Heart right ventricle (tissue), 16 donors: ENCODE measurements around the gene ZNF692. TPM values are rescaled to one million over a fixed set of nuclear protein-coding genes. Genes with fewer than 3 reads are reported as not detected.

Experiments
- ATAC-seq, 8 donors: fragments of 200-7000 bp; cut with Tn5 transposase; one replicate each; pipeline ENCODE4 v1.9.1; 2020; ENCODE audit warnings: mild to moderate bottlenecking in 8 of 8, moderate library complexity in 8 of 8, moderate number of reproducible peaks in 1 of 8
- DNase-seq, 2 donors: peaks; one replicate each; pipeline ENCODE4 v3.0.0-alpha.2; 2020
- H3K27ac ChIP-seq, 10 donors: fragments of 200-600 bp; sonication (generic) in 2 of 10; one replicate each; pipeline versions ENCODE4 v1.5.0 to v1.8.0; 2020 to 2022; ENCODE audit warnings: mild to moderate bottlenecking in 3 of 10
- H3K27me3 ChIP-seq, 7 donors: fragments of 200-600 bp; one replicate each; pipeline ENCODE4 v1.8.0; 2021 to 2022; ENCODE audit warnings: mild to moderate bottlenecking in 2 of 7
- H3K36me3 ChIP-seq, 9 donors: fragments of 200-600 bp; sonication (generic) in 1 of 9; one replicate each; pipeline versions ENCODE4 v1.5.0 to v1.8.0; 2020 to 2022; ENCODE audit warnings: mild to moderate bottlenecking in 2 of 9
- H3K4me1 ChIP-seq, 9 donors: fragments of 200-600 bp; sonication (generic) in 1 of 9; one replicate each; pipeline versions ENCODE4 v1.5.0 to v1.8.0; 2020 to 2022; ENCODE audit warnings: mild to moderate bottlenecking in 4 of 9
- H3K4me3 ChIP-seq, 10 donors: fragments of 200-600 bp; sonication (generic) in 2 of 10; one replicate each; pipeline versions ENCODE4 v1.5.0 to v1.8.0; 2020 to 2022; ENCODE audit warnings: mild to moderate bottlenecking in 7 of 10, moderate library complexity in 2 of 10
- H3K9me3 ChIP-seq, 11 donors: fragments of 200-600 bp in 10 of 11; sonication (generic) in 2 of 11; one replicate each; pipeline versions ENCODE4 v1.5.0 to v1.8.0; 2013 to 2022; ENCODE audit warnings: mild to moderate bottlenecking in 2 of 11, control low read depth in 1 of 11, moderate library complexity in 1 of 11
- WGBS, 2 donors: extraction: QIAGEN DNeasy Blood & Tissue Kit; methylation state at CpG; one replicate each; pipeline ENCODE4 v1.1.7; 2013; ENCODE audit warnings: inconsistent platforms in 1 of 2; 5-methylcytosine and 5-hydroxymethylcytosine counted together
- intact Hi-C, 10 donors: fragments of 100-400 bp; cut with DNase I; formaldehyde crosslinking; loops; one replicate each; pipeline versions ENCODE4 v1.11.1 to v1.14.2; 2022
- polyA plus RNA-seq, 2 donors: library from polyadenylated mRNA; stranded (reverse); fragments of 200-250 nt; gene quantifications; one replicate each; pipeline ENCODE4 v1.2.3, GENCODE V29; 2013
- total RNA-seq, 10 donors: library from RNA; stranded (reverse); fragmentation: NEBNext Ultra II Directional in 3 of 10; extraction: Animal tissue kit (Norgen Biotek cat#: 25700) in 3 of 10; gene quantifications; one replicate each; pipeline versions ENCODE4 v1.2.1 to v1.2.4, GENCODE V29; 2021 to 2023
- TF ChIP-seq, protein P1 (sequence below), 9 donors: fragments of 200-600 bp; sonication (generic) in 2 of 9; IDR thresholded peaks; one replicate each; pipeline versions ENCODE4 v1.5.0 to v1.8.0; 2021 to 2022; ENCODE audit warnings: antibody characterized with exemption in 9 of 9, mild to moderate bottlenecking in 5 of 9, moderate library complexity in 1 of 9
- donor health status: Arrhythmogenic right ventricular cardiomyopathy.
- donor health status: ischemic (EF 13 %, LVEDD 7.1; RV severe dilation, severe dysfunction).
- donor health status: healthy with polysubstance abuse.
- donor health status: DM: no; HTN: yes; CAD: no.
- donor health status: DM: no; HTN: no; CAD: no.
- donor health status: ischemic (EF 25% LVEDD 6.9; RV normal size, moderate dysfunction).
- donor health status: ischemic (EF 25% LVEDD 5.7; RV mildly dilated, moderate dysfunction).
- donor health status: healthy.
- donor health status: DM: yes; HTN: yes; CAD: no.
- donor health status: Ischemic cardiomyopathy.
- donor health status: ischemic (EF 35%, LVEDD 5.7; RV mildly dilated, moderate dysfunction).
- donor health status: nonischemic (EF 11% LVEDD 7.7; RV severe dilation, severe dysfunction).
- donor health status: DM: yes; HTN: yes; CAD: no.
- donor health status: PGD.
- donor health status: ischemic (EF 29% LVEDD 5.4; RV normal size, mild dysfunction).
- donor health status: nonischemic (EF 23%, LVEDD 6.1; RV moderate dilation, normal function).

Gene ZNF692
- total and polyA plus RNA-seq, 12 donors, result 7.1 to 102 (median 12.5) TPM

DNA sequence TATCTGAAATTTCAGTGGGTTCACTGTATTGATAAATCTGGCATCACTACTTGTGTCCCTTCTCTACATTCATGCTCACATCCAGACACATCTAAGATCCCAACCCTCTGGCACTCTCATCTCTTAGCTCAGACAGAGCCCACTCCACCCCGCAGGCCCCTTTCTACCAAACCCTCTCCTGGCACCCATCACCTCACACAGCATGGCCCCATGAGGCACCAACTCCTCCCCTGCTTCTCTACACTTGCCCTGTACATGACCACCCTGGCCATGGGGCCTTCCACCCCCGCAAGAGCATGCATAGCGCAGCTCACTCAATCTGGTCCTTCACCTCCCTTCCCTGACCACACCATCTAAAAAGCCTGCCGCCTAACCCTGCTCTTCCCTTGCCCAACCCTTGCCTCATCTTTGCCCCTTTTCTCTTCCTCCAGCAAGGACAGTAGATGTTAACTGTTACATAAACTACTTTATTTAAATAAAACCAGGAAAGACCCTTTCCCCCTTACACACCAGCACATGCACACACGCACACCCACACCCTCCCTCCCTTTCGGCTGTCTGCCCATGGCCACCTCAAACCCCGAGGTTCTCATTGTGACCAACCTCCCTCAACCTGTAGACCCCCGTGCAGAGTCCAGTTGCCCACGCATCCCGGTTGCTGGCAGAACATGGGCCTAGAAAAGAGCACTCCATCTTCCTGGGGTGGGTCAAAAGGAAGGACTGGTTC is 48.7 kb downstream of the ZNF692 start:
- peak overlapping the region in 2 of 10 donors; percentile 17 to 31 for H3K27ac ChIP-seq
- no peaks in the 10 kb centered on the region for H3K27me3 ChIP-seq
- DNase-seq (no peak), ATAC-seq (no peak)
- 75 to 78% methylated on average over 10 of the region's 10 CpGs for WGBS, 2 donors
- intact Hi-C loops, result loop anchor here in 8 of 10 donors (5.0 kb wide), 3 partner anchors 188 to 408 kb away; partner anchors contain the start of gene OR2T1 (in 1 of the 8)
- H3K9me3 ChIP-seq, result no peaks in the 10 kb centered on the region
- peaks cover 0 to 53% (median 27%) of the 10 kb centered on the region in 9 donors for H3K36me3 ChIP-seq
- TF ChIP-seq, protein P1, sequence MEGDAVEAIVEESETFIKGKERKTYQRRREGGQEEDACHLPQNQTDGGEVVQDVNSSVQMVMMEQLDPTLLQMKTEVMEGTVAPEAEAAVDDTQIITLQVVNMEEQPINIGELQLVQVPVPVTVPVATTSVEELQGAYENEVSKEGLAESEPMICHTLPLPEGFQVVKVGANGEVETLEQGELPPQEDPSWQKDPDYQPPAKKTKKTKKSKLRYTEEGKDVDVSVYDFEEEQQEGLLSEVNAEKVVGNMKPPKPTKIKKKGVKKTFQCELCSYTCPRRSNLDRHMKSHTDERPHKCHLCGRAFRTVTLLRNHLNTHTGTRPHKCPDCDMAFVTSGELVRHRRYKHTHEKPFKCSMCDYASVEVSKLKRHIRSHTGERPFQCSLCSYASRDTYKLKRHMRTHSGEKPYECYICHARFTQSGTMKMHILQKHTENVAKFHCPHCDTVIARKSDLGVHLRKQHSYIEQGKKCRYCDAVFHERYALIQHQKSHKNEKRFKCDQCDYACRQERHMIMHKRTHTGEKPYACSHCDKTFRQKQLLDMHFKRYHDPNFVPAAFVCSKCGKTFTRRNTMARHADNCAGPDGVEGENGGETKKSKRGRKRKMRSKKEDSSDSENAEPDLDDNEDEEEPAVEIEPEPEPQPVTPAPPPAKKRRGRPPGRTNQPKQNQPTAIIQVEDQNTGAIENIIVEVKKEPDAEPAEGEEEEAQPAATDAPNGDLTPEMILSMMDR (IDR thresholded peaks at IDR 0.05), result no peak
- no peak overlapping the region for H3K4me3 ChIP-seq
- H3K4me1 ChIP-seq, result peaks cover 4 to 45% (median 25%) of the 10 kb centered on the region in 9 donors

DNA sequence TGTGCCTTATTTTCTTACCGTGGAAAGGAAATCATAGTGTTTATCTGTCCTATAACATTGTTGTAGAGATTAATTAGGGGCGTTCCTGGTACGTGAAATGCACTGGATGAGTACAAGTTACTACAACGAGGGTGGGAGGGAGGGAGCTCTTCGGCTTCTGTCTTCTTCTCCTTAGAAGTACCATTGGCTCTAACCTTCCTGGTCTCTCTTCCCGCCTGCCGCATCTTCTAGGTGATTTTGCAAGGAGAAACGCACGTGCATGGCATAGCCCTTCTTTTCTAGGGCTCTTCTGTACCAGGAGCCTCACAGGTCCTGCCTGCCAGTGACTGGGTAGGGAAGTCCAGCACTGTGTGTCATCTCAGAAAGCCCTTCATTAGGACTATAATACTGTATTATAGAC is 50.0 kb downstream of the ZNF692 start:
- Histone ChIP-seq H3K27me3 (no peaks in the 10 kb centered on the region), H3K4me1 (peaks cover 4 to 58% (median 25%) of the 10 kb centered on the region in 9 donors), H3K27ac (no peak overlapping the region), H3K4me3 (no peak overlapping the region), H3K9me3 (no peaks in the 10 kb centered on the region), H3K36me3 (peaks cover 0 to 40% (median 17%) of the 10 kb centered on the region in 9 donors)
- TF ChIP-seq, protein P1 (IDR thresholded peaks at IDR 0.05), result no peak
- intact Hi-C loops, result loop anchor here in 8 of 10 donors (5.0 kb wide), 3 partner anchors 187 to 407 kb away; partner anchors contain the start of gene OR2T1 (in 1 of the 8)
- no peak for ATAC-seq
- DNase-seq, result no peak
- WGBS, 2 donors, result 80 to 84% methylated on average over 9 of the region's 9 CpGs

DNA sequence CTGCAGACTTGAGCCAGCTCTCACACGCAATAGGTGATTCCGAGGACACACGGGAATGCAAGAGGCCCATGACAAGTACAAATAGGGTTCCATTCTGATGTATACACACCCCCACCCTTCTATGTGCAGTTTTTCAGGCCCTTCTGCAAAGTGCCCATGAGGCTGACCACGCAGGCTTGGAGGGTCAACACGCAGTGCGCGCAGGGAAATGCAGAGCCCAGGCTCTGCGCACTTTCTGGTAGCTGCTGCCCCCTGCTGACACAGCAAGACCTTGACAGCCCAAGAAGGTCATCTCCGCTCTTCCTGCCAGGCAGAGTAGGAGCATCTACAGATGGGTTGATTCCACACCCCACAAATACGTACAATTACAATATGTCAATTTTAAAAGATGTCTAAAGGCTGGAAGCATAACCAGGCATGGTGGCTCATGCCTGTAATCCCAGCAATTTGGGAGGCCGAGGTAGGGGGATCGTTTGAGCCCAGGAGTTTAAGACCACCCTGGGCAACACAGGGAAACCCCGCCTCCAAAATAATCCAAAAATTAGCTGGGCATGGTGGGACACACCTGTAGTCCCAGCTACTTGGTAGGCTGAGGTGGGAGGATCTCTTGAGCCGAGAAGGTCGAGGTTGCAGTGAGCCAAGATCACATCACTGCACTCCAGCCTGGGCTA is 51.7 kb downstream of the ZNF692 start:
- intact Hi-C loops, result loop anchor here in 9 of 10 donors (2.0 to 5.0 kb wide), 4 partner anchors 184 to 405 kb away; partner anchors contain the start of gene OR2T1 (in 1 of the 9)
- H3K4me1 ChIP-seq, result peaks cover 4 to 60% (median 25%) of the 10 kb centered on the region in 9 donors
- ATAC-seq (peak; percentile 68 to 79 (median 70)), DNase-seq (peak; percentile 44 to 68)
- 43 to 46% methylated on average over 15 of the region's 15 CpGs for WGBS, 2 donors
- no peak overlapping the region for H3K27ac ChIP-seq
- H3K27me3 ChIP-seq, result peaks cover 0 to 5% (median 0%) of the 10 kb centered on the region in 7 donors
- no peaks in the 10 kb centered on the region for H3K9me3 ChIP-seq
- H3K4me3 ChIP-seq, result no peak overlapping the region
- TF ChIP-seq, protein P1 (IDR thresholded peaks at IDR 0.05), result peak; percentile 43 to 86 (median 78)
- H3K36me3 ChIP-seq, result peaks cover 0 to 23% (median 4%) of the 10 kb centered on the region in 9 donors

DNA sequence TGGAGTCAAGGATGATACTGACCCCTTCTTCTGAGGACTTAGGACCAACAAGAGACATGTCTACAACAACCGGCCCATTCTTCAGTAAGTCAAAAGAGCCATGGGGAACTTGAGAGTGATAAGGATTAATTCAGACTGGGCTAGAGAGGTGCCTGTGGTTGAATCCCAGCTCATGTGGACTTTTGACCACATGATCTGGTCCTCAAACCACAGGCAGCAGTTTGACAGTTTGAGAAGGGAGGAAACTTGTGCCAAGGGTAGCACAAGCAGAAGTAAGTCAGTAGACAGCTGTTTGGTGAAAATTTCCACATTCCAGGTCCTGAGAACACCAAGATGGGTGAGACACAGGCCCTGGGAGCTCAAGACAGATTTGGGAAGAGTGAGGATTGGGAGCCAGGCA is 53.0 kb downstream of the ZNF692 start:
- intact Hi-C loops, result loop anchor here in 9 of 10 donors (2.0 to 5.0 kb wide), 4 partner anchors 183 to 404 kb away; partner anchors contain the start of gene OR2T1 (in 1 of the 9)
- DNase-seq, result no peak
- H3K4me1 ChIP-seq, result peaks cover 4 to 49% (median 17%) of the 10 kb centered on the region in 9 donors

More for the DNA sequence above, 53.0 kb downstream of the ZNF692 start:
- Histone ChIP-seq H3K27me3 (peaks cover 0 to 17% (median 0%) of the 10 kb centered on the region in 7 donors), H3K9me3 (no peaks in the 10 kb centered on the region), H3K4me3 (no peak overlapping the region), H3K36me3 (peaks cover 0 to 10% (median 0%) of the 10 kb centered on the region in 9 donors), H3K27ac (peak overlapping the region in 1 of 10 donors; percentile 77)
- TF ChIP-seq, protein P1 (IDR thresholded peaks at IDR 0.05), result no peak
- ATAC-seq, result peak in 5 of 8 donors; percentile 19 to 50 (median 23)
- 72 to 76% methylated on average over 1 of the region's 1 CpG for WGBS, 2 donors
